BLaER1 treated with 17β-estradiol and CSF1 and Interleukin-3, amounts not matched to agents 10 nM and 100 nM (cell line): ENCODE results near the gene OAF.

Source experiments
- H3K27ac ChIP-seq, 11 experiments: shearing (Covaris generic); formaldehyde crosslinking; 2 replicates each; pipeline ENCODE4 v1.8.1; 2022
- H3K27me3 ChIP-seq, 11 experiments: shearing (Covaris generic); formaldehyde crosslinking; 2 replicates each; pipeline ENCODE4 v1.8.1; 2022
- H3K36me3 ChIP-seq, 11 experiments: shearing (Covaris generic); formaldehyde crosslinking; 2 replicates each; pipeline ENCODE4 v1.8.1; 2022
- H3K4me1 ChIP-seq, 10 experiments: shearing (Covaris generic); formaldehyde crosslinking; 2 replicates each; pipeline ENCODE4 v1.8.1; 2022
- H3K4me2 ChIP-seq, 11 experiments: shearing (Covaris generic); formaldehyde crosslinking; 2 replicates each; pipeline ENCODE4 v1.8.1; 2022
- H3K4me3 ChIP-seq, 10 experiments: shearing (Covaris generic); formaldehyde crosslinking; 2 replicates each; pipeline ENCODE4 v1.8.1; 2022
- H3K9ac ChIP-seq, 11 experiments: shearing (Covaris generic); formaldehyde crosslinking; 2 replicates each; pipeline ENCODE4 v1.8.1; 2022
- H3K9me3 ChIP-seq, 11 experiments: shearing (Covaris generic); formaldehyde crosslinking; replicated peaks in 1 of 11; 2 replicates each; pipeline ENCODE4 v1.8.1; 2022
- H4K20me1 ChIP-seq, 11 experiments: shearing (Covaris generic); formaldehyde crosslinking; 2 replicates each; pipeline ENCODE4 v1.8.1; 2022
- Cebpa-rat ChIP-seq, 11 experiments: shearing (Covaris generic); IDR thresholded peaks; 2 replicates each; pipeline ENCODE4 v1.8.1; 2022

Gene OAF

GRCh38 chr11:120180551-120181232 is 30.1 kb upstream of the OAF start:
- H3K4me1 ChIP-seq: peaks cover 0 to 43% (median 13%) of the 10 kb centered on the region in 10 experiments; a peak in 18 of 20 replicates
- H3K9me3 ChIP-seq: no peaks in the 10 kb centered on the region
- peak overlapping the region in 10 of 11 experiments; percentile 7 to 90 (median 72); a peak in 18 of 22 replicates for H3K4me2 ChIP-seq
- H3K36me3 ChIP-seq: no peaks in the 10 kb centered on the region
- TF ChIP-seq Cebpa-rat (IDR thresholded peaks at IDR 0.05): no peak
- peak overlapping the region in 4 of 11 experiments; percentile 43 to 59 (median 46); a peak in 5 of 22 replicates for H3K9ac ChIP-seq
- no peaks in the 10 kb centered on the region for H3K27me3 ChIP-seq
- H3K27ac ChIP-seq: peak overlapping the region in 5 of 11 experiments; percentile 10 to 57 (median 54); a peak in 8 of 22 replicates
- H3K4me3 ChIP-seq: no peak overlapping the region
- no peaks in the 10 kb centered on the region; a peak in 1 of 22 replicates for H4K20me1 ChIP-seq

DNA sequence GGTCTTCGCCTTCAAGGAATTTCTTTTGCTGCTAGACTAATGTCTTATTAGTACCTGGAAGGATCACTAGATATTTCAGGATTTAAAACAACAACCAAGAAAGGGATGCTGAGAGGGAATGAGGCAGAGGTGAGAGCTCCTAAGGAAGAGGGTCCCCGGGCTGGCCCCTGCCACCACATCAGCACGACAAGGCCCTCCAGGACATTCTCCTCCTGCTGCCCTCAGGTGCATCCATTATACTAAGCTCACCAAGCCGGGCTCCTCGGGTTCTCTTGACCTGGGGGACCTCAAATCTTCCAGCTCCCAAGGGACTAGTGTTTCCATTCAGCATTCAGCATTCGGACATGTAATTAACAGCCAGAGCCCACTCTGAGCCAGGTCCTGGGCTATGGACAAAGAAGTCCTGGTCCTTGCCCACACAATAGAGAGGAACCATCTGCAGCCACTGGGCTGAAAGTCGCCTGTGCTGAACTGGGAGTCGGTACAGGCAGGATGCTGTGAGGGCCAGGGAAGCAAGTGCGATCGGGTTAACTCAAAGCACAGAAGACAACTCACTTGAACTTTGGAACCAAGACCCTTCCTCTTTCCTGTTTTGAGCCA is 29.4 kb upstream of the OAF start:
- no peak for TF ChIP-seq Cebpa-rat (IDR thresholded peaks at IDR 0.05)
- no peaks in the 10 kb centered on the region for H3K9me3 ChIP-seq

GRCh38 chr11:120182372-120182771 is 28.5 kb upstream of the OAF start:
- no peaks in the 10 kb centered on the region; a peak in 1 of 22 replicates for H4K20me1 ChIP-seq
- no peak for TF ChIP-seq Cebpa-rat (IDR thresholded peaks at IDR 0.05)
- H3K9me3 ChIP-seq: no peaks in the 10 kb centered on the region
- peak overlapping the region in 3 of 11 experiments; percentile 1 to 7 (median 5); a peak in 1 of 22 replicates for H3K4me2 ChIP-seq
- no peaks in the 10 kb centered on the region for H3K36me3 ChIP-seq
- no peak overlapping the region for H3K4me3 ChIP-seq
- H3K4me1 ChIP-seq: peaks cover 12 to 53% (median 23%) of the 10 kb centered on the region in 10 experiments
- H3K27me3 ChIP-seq: no peaks in the 10 kb centered on the region
- no peak overlapping the region for H3K9ac ChIP-seq
- no peak overlapping the region for H3K27ac ChIP-seq

More for the DNA sequence above, 29.4 kb upstream of the OAF start:
- H3K36me3 ChIP-seq: no peaks in the 10 kb centered on the region
- H3K4me3 ChIP-seq: no peak overlapping the region
- no peaks in the 10 kb centered on the region; a peak in 1 of 22 replicates for H4K20me1 ChIP-seq
- peak overlapping the region in 5 of 11 experiments; percentile 77 to 90 (median 85); a peak in 9 of 22 replicates for H3K4me2 ChIP-seq
- no peaks in the 10 kb centered on the region for H3K27me3 ChIP-seq
- H3K9ac ChIP-seq: no peak overlapping the region
- no peak overlapping the region for H3K27ac ChIP-seq
- H3K4me1 ChIP-seq: peaks cover 6 to 48% (median 18%) of the 10 kb centered on the region in 10 experiments

- H3K4me3 ChIP-seq: no peak overlapping the region
- peak overlapping the region in 3 of 11 experiments; percentile 1 to 7 (median 5); a peak in 3 of 22 replicates for H3K4me2 ChIP-seq
- no peaks in the 10 kb centered on the region for H3K36me3 ChIP-seq
- H3K9ac ChIP-seq: no peak overlapping the region
- H3K4me1 ChIP-seq: peaks cover 12 to 53% (median 23%) of the 10 kb centered on the region in 10 experiments
- TF ChIP-seq Cebpa-rat (IDR thresholded peaks at IDR 0.05): no peak
- no peaks in the 10 kb centered on the region for H3K9me3 ChIP-seq
- no peaks in the 10 kb centered on the region; a peak in 2 of 22 replicates for H4K20me1 ChIP-seq
- H3K27me3 ChIP-seq: no peaks in the 10 kb centered on the region
- H3K27ac ChIP-seq: no peak overlapping the region
Measured at GRCh38 chr11:120182790-120183491, 27.9 kb upstream of the OAF start.

DNA sequence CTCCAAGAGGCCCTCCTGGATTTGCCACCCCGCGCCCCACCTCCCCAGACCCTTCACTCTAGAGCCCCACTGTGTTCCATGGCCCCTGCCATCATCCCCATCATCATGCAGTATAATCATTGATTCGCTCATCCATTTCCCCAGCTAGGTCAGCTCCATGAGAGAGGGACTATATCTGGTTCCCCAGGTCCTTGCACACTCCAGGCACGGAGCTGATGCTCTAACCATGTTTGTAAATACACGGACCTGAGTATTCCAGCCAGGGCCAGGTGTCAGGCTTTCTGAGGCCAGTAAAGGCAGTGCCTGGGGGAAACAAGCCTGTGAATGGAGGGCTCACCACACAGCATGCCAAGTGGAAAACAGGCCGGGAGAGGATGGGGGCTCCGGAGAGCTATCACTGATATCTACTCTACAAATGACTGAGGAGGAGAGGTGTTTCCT is 27.1 kb upstream of the OAF start:
- Histone ChIP-seq H3K36me3 (no peaks in the 10 kb centered on the region), H3K9ac (no peak overlapping the region), H4K20me1 (no peaks in the 10 kb centered on the region; a peak in 2 of 22 replicates), H3K4me1 (peaks cover 12 to 53% (median 23%) of the 10 kb centered on the region in 10 experiments), H3K27ac (no peak overlapping the region), H3K4me2 (no peak overlapping the region), H3K9me3 (no peaks in the 10 kb centered on the region), H3K27me3 (no peaks in the 10 kb centered on the region), H3K4me3 (no peak overlapping the region)
- TF ChIP-seq Cebpa-rat (IDR thresholded peaks at IDR 0.05): no peak

- Histone ChIP-seq H3K36me3 (no peaks in the 10 kb centered on the region), H3K4me1 (peaks cover 12 to 48% (median 23%) of the 10 kb centered on the region in 10 experiments), H3K4me2 (no peak overlapping the region), H3K27me3 (no peaks in the 10 kb centered on the region), H3K27ac (no peak overlapping the region), H3K9ac (no peak overlapping the region), H3K4me3 (no peak overlapping the region), H3K9me3 (no peaks in the 10 kb centered on the region), H4K20me1 (no peaks in the 10 kb centered on the region; a peak in 2 of 22 replicates)
- TF ChIP-seq Cebpa-rat (IDR thresholded peaks at IDR 0.05): no peak
Measured at GRCh38 chr11:120184371-120184945, 26.4 kb upstream of the OAF start.

- H3K9ac ChIP-seq: no peak overlapping the region
- H3K36me3 ChIP-seq: no peaks in the 10 kb centered on the region
- no peak for TF ChIP-seq Cebpa-rat (IDR thresholded peaks at IDR 0.05)
- H3K4me1 ChIP-seq: peaks cover 11 to 41% (median 22%) of the 10 kb centered on the region in 10 experiments
- H3K9me3 ChIP-seq: no peaks in the 10 kb centered on the region
- no peak overlapping the region for H3K4me2 ChIP-seq
- H4K20me1 ChIP-seq: no peaks in the 10 kb centered on the region; a peak in 2 of 22 replicates
- no peak overlapping the region for H3K27ac ChIP-seq
- no peak overlapping the region for H3K4me3 ChIP-seq
- no peaks in the 10 kb centered on the region for H3K27me3 ChIP-seq
Measured at GRCh38 chr11:120184946-120185705, 25.7 kb upstream of the OAF start.

DNA sequence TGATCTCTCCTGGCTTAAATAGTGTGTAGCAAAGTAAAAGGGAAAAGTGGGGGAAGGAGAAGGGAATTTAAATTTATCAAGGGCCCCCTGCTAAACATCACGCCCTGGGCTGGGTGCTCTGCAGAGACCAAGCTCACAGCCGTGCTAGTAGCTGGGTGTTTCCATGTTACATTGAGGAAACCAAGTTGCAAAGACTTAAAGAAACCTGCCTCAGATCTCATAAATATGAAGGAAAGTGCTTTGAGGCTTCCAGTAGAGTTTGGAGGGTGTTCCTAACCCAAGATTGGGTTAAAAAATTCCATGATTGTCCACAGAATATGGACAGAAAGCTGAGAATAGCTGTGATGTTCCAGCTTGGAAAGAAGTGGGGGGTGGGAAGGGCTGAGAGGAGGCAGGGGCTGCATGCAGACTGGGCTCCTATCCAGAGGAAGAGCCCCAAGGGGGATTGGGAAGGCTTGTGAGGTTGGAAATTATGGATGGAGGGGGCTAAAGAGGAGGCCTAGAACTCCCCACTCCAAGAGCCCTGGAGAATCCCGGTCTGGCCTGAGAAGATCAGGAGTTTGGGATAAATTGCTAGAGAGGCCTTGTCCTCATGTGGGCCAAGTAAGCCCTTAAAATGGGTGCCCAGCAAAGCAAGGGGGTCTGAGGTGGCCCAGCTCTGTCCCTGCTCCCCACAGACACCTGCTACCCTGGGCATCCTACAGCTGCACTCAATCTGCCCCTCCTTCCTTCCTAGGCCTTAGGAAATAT is 25.0 kb upstream of the OAF start:
- Histone ChIP-seq H3K9ac (peak overlapping the region in 1 of 11 experiments; percentile 38; a peak in 1 of 22 replicates), H3K9me3 (no peaks in the 10 kb centered on the region), H4K20me1 (peaks cover 0 to 4% (median 0%) of the 10 kb centered on the region in 11 experiments; a peak in 2 of 22 replicates), H3K27me3 (no peaks in the 10 kb centered on the region), H3K4me1 (peaks cover 4 to 33% (median 19%) of the 10 kb centered on the region in 10 experiments; a peak in 17 of 20 replicates), H3K36me3 (no peaks in the 10 kb centered on the region), H3K27ac (no peak overlapping the region), H3K4me2 (peak overlapping the region in 10 of 11 experiments; percentile 2 to 50 (median 31); a peak in 10 of 22 replicates), H3K4me3 (no peak overlapping the region)
- TF ChIP-seq Cebpa-rat (IDR thresholded peaks at IDR 0.05): no peak
